Hematopoietic multipotent progenitor cell treated with erythropoietin and hydrocortisone succinate and interleukin-3 and kit ligand, for 17 days (in vitro differentiated cells): ENCODE results near the gene TUBA3E.
A peak's percentile ranks its signal among the peaks of the same experiment; 100 is the strongest.
"Not testable (repeated sequence)": the region's sequence is repeated elsewhere in the genome, so short reads cannot be mapped to it uniquely, and the experiment has no call there.

Source experiments
- DNase-seq: peaks from one replicate; pipeline ENCODE4 v3.0.0-alpha.2; 2015; ENCODE audit warnings: low spot score

The TUBA3E gene

DNA sequence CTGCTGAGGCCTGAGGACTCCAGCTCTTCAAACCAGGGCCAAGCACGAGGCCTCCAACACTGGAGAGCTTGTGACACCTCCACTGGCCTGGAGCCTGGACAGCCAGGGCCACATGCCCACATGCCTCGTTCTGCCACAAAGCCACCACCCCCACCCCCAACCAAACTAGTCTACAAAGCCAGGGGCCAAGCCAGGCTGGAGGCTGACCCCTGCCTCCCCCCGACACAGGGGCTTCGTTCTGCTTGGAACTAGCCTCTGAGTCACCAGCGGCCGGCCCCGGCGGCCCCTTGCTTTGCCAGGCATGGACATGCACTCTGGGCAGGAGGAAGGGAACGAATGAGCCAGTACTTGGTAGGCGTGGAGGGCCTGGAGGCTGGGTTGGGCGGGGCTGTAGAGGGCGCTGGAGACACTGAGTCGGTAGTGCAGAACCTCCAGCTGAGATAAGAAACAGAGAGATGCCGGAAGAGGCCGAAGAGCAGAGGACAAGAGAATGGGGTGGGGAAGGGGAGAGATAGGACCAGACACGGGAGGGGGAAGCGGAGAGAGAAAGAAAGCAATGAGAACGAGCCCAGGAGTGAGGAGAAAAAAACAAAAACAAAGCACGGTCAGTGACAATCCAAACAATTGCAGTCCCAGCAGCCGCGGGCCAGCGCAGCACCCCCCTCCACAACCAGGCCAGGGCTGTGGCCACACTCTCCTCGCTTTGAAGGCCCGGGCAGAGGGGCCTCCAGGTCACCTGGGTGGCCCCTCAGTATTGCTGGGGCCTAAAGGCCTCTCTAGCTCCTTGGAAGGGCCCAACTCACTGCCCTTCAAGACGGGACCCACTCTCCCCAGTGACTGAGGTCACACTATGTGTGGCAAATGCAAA lies 37.2 kb downstream of the TUBA3E start:
- DNase-seq, result not testable (repeated sequence)

DNA sequence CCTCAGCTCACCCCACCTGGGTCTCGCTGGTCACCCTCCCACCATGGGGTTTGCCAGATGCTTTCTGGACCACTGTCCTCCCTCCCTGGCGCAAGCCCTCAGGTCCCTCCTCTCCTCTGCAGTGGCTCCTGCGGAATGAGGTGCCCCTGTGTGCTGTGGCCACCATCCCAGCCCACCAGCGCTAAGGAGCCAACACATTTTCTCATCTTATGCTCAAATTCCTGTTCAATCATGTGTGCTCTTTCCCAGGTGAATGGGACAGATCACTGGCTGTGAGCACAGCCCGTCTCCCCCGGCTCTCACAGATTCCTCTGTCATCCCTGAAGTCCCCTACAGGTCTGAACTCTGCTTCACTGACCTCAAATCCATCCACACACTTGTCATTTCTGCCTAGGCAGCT lies 38.1 kb downstream of the TUBA3E start:
- DNase-seq, result no peak

DNA sequence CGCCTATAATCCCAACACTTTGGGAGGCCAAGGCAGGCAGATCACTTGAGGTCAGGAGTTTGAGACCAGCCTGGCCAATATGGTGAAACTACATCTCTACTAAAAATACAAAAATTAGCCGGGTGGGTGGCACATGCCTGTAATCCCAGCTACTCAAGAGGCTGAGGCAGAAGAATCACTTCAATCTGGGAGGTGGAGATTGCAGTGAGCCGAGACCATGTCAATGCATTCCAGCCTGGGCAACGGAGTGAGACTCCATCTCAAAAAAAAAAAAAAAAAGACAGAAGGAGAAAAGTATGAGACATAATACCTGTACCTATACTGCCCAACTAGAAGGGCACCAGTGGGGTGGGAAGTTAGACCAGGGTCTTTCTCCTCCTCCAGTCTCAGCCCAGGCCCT lies 38.9 kb downstream of the TUBA3E start:
- not testable (repeated sequence) for DNase-seq

DNA sequence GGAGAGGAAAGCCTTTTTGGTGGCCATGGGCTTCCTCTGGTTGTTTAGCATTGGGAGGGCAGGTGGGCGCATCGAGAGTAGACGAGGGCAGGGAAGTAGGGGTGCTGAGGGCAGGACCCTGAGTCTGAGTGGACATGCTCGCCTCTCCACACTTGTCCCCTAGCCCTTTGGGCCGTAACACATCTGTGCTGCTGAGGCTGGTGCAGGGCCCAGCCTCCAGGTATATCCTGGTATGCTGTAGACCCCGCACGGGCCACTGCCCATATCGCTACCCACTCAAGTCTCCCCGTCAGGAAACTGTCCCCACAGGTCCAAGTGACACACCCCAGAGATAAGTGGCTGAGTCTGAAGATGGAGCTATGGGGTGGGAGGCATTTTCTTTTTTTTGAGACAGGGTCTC lies 39.6 kb downstream of the TUBA3E start:
- DNase-seq, result no peak

DNA sequence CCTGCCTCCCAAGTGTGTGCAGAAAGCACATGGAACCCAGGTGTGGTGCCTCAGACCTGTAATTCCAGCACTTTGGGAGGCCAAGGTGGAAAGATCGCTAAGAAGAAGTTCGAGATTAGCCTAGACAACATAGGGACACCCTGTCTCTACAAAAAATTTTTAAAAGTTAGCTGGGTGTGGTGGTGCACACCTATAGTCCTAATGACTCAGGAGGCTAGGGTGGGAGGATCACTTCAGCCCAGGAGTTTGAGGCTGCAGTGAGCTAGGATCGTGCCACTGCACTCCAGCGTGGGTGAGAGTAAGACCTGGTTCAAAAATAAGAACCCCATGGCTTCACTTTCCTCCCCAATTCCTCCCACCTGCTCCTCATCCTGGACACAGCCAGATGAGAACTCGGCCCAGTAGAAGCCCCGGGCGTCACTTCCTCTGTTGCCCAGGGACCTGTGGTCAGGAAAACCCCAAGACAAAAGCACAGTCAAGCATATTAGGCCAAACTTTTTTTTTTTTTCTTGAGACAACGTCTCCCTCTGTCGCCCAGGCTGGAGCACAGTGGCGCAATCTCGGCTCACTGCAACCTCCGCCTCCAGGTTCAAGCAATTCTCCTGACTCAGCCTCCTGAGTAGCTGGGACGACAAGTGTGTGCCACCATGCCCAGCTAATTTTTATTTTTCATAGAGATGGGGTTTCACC lies 40.3 kb downstream of the TUBA3E start:
- not testable (repeated sequence) for DNase-seq

DNA sequence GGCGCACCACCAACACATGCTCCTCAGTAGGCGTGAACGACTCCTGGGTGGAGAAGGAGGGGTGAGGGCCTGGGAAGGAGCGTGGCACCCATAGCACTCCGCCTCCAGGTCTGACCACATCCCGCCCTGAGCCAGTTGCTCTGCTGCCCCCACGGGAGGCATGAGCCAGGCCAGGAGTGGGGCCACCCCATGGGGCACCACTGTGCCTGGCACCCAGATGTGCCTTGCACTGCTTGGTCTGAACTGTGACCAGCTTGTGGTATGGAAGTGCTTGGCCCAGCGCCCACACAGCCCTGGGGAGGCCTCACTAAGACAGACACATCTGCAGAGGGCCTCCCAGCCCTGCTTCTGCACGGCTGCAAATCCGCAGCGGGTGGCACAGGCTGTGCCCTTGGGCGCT lies 40.9 kb downstream of the TUBA3E start:
- DNase-seq, result not testable (repeated sequence)

DNA sequence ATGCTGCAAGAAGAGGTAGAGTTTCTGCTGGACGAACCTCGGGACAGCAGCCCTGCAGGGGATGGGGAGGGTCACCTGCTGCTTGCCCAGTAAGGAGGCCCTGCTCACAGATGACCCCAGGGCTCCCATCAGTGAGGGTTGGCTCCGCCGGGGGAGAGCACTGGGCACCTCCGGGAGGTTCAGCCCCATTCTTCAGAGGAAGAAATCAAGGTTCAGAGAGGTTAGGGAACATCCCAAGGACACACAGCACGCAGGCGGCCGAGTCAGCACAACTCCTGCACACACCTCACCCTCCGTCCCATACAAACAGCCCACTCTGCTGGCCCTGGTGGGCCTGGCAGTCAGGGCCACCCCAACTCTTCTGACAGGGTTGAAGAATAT lies 41.6 kb downstream of the TUBA3E start:
- DNase-seq, result no peak

DNA sequence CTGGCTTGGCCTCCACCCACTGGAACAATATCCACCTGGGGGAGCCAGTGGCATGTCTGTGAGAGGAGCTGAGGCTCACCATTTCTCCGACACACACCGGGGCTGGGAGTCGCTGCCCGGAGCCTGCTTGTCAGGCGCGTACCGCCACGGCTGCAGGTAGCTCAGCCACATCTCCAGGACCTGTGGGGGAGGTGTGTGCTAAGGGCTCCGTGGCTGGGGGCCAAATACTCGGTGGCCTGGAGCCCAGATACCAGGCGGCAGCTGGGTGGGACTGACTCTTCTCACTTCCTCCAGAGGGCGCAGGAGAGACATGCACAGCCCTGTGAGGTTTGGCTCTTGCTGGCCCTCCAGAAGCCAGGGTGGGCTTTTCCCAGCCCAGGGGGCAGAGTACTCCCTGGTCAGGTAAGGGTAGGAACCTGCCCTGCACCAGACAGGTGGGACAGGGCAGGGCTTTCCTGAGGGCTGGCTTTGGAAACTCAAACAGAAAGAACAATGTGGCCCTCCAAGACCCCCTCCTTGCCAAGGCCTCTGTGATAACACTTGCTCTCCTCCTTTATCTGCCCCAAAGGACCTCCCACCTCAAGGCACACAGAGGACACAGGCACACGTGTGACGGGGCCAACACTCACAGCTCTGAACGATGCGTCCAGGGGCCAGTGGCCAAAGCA lies 42.1 kb downstream of the TUBA3E start:
- DNase-seq, result peak; percentile 47

DNA sequence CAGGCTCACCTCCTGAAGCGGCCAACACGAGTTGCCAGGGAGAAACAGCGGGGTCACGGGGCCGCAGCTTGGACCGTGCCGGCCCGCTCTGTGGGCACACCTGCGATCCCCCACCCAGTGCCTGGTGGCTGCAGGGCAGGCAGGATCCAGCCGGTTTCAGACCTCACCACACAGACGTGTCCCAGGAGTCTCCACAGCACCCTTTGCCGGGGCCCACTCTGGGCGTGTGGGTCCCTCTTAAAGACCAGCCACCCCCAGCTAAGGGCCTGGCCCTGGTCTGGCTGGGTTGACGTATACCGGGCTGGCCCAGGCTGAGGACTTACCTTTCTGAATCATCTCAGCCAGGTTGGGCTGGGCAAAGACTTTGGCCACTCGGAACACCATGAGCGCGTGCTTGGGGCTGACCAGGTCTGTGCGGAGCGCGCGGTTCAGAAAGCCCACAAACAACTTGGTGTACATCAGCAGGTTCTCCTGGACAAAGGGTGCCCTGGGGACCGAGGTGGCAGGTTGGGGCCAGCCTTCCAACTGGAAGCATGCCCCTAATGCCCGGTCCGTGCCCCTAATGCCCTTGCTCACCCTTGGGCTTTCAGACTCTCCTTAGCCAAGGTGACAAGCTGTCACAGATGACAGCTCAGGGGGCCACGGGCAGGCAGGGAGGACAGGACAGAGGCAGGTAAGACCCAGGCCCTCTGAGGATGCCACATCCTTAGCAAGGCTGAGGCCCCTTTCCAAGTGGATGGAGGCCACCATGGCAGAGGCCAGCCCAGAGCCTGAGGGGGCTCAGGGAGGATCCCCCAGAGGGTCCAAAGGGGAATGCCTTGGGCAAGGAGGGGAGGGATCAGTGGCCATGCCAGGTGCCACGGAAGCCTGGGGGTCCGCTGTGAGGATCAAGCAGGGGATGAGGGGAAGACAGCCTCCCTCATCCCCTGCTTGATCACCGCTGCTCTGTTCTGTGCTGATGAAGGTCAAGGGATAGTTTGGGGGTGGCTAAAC lies 43.2 kb downstream of the TUBA3E start:
- no peak for DNase-seq

DNA sequence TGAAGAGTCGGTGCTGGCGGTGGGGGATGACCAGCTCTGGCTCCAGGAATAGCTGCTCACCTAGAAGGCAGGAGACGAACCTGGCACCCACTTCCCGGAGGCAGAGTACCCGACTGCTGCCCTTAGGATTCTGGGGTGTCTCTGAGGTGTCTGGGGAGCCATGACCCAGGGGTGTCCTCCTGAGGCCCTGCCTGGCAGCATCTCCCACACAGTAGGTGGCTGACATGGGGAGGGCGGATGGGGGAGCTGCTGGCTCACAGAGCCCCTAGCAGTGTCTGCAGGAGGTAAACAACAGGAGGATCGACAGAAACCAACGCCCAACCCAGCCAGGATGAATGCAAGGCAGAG lies 43.8 kb downstream of the TUBA3E start:
- DNase-seq, result not testable (repeated sequence)

DNA sequence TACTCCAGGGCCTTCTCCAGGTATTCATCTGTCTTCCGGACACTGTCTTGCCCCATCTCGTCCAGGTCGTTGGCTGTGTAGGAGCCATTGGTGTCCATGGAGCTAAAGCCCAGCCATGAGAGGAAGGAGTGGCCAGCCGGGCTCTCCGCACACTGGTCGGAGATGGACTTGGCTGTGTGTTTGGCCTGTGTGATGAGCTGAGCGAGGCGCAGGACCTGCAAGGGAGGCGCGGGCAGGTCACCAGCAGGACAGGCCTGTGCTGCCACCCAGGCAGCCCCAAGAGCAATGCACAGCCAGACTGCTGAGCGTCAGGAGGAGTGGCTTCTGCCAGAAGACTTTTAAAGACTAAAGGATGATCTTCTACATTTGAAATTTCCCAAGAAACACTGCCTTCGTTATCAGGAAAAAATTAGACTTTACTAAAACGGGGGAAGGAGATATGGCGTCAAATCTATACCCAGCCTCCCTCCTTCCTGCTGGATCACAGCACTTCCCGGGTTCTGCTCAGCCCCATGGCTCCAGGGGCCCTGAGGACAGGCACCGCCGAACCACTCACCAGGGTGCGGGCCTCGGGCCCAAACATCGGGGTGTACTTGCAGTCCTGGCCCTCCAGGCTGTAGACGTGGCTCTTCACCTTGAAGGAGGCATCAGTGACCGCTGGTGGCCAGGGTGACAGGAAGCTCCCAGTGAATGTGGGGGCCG lies 44.4 kb downstream of the TUBA3E start:
- not testable (repeated sequence) for DNase-seq

DNA sequence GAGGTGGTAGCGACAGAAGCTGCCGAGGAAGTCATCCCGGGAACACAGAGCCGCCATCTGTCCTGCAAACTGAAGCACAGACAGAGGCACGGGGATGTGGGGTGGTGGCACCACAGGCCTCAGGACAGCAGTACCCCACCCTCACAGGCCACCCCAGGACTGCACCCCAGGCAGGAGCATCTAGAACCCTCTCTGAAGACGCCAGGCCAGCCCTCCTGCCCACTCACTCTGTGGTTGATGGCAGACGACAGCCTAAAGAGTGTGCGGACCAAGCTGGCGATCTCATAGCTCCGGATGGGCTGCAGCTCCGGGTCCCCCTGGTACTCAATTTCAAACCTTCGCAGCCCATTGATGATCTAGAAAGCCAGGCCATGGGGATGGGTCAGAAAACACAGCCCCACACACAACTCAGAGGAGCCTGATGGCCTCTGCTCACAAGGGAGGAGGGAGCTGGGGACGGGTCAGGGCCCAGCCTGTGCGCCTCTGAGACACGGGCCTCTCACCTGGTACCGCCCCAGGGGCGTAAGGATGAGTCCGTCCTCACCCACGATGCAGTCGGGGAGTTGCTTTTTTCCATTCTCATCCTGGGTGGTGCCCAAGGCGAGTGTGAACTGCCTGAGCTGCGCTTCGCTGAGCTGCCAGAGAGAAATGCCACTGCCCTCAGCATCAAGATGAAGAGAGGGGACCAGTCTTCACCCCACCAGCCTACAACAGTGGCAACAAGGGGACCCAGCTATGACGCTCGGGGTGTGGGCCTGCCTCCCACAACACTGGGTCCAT lies 45.2 kb downstream of the TUBA3E start:
- DNase-seq, result no peak

DNA sequence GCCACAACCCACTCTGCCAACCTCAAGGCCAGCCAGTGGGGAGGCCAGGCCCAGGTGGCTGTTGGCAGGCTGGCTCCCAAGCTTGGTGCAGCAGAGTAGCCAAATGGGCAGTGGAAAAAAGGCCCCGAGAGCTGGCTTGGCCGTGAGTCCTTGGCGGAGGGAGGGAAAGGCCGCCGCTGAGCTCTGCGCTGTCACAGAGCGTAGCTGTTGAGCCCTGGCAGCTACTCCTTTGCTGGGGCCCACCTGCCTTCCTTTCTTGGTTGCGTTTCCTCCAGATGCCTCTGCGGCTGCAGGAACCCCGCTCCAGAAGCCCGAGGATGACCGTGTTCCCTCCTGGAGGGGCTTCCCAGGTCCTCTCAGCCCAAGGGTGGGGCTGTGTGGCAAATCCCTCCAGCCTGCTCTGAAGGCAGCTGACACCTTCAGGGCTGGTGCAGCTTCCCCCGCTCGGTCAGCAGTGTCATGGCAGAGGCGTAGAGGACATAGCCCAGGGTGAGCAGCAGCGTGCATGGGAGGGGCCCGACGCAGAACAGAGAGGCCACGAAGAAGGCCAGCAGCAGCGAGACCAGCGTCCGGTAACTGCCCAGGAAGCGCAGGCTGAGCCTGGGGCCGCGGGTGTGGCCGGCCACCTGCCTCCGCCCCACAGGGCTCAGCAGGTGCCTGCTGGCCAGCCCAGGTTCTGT lies 46.0 kb downstream of the TUBA3E start:
- not testable (repeated sequence) for DNase-seq

DNA sequence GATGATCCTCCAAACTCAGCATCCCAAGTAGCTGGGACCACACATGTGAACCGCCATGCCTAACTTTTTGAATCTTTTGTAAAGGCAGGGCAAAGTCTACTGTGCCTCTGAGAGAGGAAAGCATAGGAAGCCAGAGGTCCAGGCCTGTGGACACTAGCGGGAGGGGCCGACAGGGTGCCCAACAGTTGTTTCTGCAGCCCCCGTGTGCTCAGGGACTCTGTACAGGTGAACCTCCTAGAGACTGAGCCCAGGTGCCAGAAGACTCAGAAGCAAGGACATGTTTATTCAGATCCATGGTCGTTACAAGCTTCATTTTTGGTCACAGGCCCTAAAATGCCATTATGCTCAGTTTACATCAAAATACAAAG lies 47.1 kb downstream of the TUBA3E start:
- DNase-seq, result not testable (repeated sequence)

DNA sequence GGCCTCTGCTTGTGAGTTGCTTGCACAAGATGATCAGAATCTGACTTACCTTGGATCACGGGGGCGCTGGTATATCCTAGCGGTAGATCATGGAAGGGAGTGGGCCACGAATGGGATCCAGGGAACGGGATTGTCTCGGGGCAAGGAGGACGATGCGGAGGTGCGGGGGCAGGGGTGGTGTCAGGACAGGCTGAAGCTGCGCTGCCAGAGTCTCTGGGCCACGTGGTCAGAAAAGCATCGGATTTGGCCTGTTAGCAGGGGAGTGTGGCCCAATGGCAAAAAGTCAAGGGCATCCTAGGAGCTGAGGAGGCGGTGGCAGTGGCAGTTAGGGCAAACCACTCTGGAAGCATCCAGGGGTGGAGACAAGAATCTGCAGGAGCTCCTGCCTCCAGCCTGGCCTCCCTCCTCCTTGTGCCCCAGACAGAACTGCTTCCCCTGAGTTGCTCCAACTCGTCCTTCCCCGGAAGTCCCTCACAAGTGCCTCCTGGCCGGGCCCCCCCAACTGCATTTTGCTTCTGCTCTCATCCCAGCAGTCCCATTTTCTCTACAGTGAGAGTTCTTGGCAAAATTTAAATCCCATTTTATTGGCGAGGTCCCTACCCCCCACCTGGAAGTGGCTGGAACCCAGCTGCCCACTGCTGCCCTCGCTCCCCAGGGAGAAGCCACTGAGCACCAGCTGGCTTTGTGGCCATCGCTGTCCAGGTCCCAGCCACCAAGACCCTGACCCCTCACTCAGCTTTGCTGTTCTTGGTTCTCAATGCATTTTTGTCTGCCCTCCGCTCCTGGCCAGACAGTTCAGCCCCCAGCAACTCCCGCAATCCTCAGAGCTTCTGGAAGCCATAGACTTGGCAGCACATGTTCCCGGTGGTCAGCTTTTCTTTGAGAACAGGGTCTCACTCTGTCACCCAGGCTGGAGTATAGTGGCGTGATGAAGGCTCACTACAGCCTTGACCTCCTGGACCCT lies 47.8 kb downstream of the TUBA3E start:
- DNase-seq, result no peak

DNA sequence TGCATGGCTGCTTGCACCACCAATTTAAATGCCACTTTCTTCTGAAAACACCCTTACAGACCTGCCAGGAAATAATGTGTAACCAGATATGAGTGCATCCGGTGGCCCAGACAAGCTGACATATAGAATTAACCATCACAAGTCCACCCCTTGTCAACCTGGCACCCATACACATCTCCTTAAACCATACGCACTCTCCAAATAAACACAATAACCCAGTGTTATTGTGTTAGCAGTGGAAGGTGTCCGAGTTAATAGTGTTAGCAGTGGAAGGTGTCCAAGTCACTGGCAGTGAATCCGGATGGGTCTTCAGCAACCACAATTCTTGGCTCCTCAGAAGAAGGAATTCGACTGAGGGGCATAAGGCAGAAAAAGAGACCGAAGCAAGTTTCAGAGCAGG lies 49.7 kb downstream of the TUBA3E start:
- not testable (repeated sequence) for DNase-seq

DNA sequence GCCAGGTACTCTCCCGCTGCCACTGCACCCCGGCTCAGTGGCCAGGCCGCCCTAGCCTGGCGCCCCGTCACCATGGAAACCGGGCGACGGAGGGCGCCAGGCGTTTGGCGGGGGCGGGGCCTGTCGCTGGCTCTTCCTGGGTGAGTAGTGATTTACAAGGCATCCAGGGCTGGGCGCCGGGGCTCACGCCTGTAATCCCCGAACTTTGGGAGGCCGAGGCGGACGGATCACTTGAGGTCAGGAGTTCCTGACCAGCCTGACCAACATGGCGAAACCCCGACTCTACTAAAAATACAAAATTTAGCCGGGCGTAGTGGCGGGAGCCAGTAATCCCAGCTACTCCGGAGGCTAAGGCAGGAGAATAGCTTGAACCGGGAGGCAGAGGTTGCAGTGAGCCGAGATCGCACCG lies 53.2 kb downstream of the TUBA3E start, which contains the start of gene CCDC74B:
CCDC74B (minus strand) TSS at position 107 of the 409 bp plus-strand sequence. CDS start 116 bp downstream, outside the sequence.
- DNase-seq, result not testable (repeated sequence)
